Activated CD4-positive, alpha-beta T cell treated with anti-CD3 and anti-CD28 coated beads for 36 hours (primary cell): ENCODE measurements around the gene HS1BP3. TPM values are rescaled to one million over a fixed set of nuclear protein-coding genes. Genes with fewer than 3 reads are reported as not detected.
A peak's percentile ranks its signal among the peaks of the same experiment; 100 is the strongest.

Source experiments
- ATAC-seq: fragments of 200-7000 bp; cut with Tn5 transposase; one replicate; pipeline ENCODE4 v1.10.0; 2021; ENCODE audit warnings: mild to moderate bottlenecking, moderate library complexity
- CTCF ChIA-PET: fragments of 350-600 bp; sonication (Branson Sonifier 250); formaldehyde crosslinking; loops from one replicate; lab custom pipeline; 2021; ENCODE audit warnings: antibody characterized with exemption; lab: Charles Lee
- POLR2A ChIA-PET: fragments of 350-600 bp; sonication (Branson Sonifier 250); formaldehyde crosslinking; loops from one replicate; lab custom pipeline; 2021; ENCODE audit warnings: antibody characterized with exemption, inconsistent platforms; lab: Charles Lee
- DNase-seq: peaks from one replicate; pipeline ENCODE4 v3.0.0-alpha.2; 2020
- H3K27ac Mint-ChIP-seq: one replicate; pipeline ENCODE4 v1.8.0; 2021; ENCODE audit warnings: mixed read lengths
- H3K27me3 Mint-ChIP-seq: one replicate; pipeline ENCODE4 v1.8.0; 2021; ENCODE audit warnings: mixed read lengths
- H3K36me3 Mint-ChIP-seq: one replicate; pipeline ENCODE4 v1.8.0; 2021; ENCODE audit warnings: low read depth, mixed read lengths
- H3K4me1 Mint-ChIP-seq: one replicate; pipeline ENCODE4 v1.8.0; 2021; ENCODE audit warnings: mixed read lengths
- H3K4me3 Mint-ChIP-seq: one replicate; pipeline ENCODE4 v1.8.0; 2021; ENCODE audit warnings: mild to moderate bottlenecking, moderate library complexity, mixed read lengths
- H3K9me3 Mint-ChIP-seq: one replicate; pipeline ENCODE4 v1.8.0; 2021; ENCODE audit warnings: low read depth, mixed read lengths
- intact Hi-C, 2 experiments: fragments of 100-400 bp; cut with DNase I in 1 of 2; cut with micrococcal nuclease in 1 of 2; formaldehyde crosslinking; loops; one replicate each; pipeline versions ENCODE4 v1.14.2 to v1.15.1; 2022 to 2024; cut with DNase I, micrococcal nuclease
- total RNA-seq, 2 experiments: library from RNA; stranded (reverse); gene quantifications; one replicate each; pipeline ENCODE4 v1.2.3, GENCODE V29; 2021

The HS1BP3 gene
- total RNA-seq, 2 experiments from 2014 or later, result 6.2 to 7.1 TPM

GRCh38 chr2:20607446-20607845 is 43.5 kb downstream of the HS1BP3 start:
- Mint-ChIP-seq H3K9me3 (peaks cover 5% of the 10 kb centered on the region), H3K27ac (no peak overlapping the region), H3K4me3 (no peak overlapping the region), H3K27me3 (no peaks in the 10 kb centered on the region), H3K4me1 (no peaks in the 10 kb centered on the region), H3K36me3 (peaks cover 4% of the 10 kb centered on the region)
- ATAC-seq (no peak), DNase-seq (no peak)
- POLR2A ChIA-PET, result no interaction called here
- CTCF ChIA-PET, result interaction anchor here (1.1 kb wide), 1 partner anchor 26 kb away, joined by 4 read pairs; no protein-coding TSS in a partner anchor
- intact Hi-C loops, result no loop called here

- no peaks in the 10 kb centered on the region for H3K27me3 Mint-ChIP-seq
- no peak overlapping the region for H3K4me3 Mint-ChIP-seq
- H3K4me1 Mint-ChIP-seq, result no peaks in the 10 kb centered on the region
These were observed 44.7 kb downstream of the HS1BP3 start for GRCh38 chr2:20606198-20606597.

GRCh38 chr2:20604951-20605381 is 45.9 kb downstream of the HS1BP3 start:
- Mint-ChIP-seq H3K36me3 (peaks cover 4% of the 10 kb centered on the region), H3K27ac (no peak overlapping the region), H3K27me3 (no peaks in the 10 kb centered on the region), H3K4me1 (no peaks in the 10 kb centered on the region), H3K9me3 (peaks cover 5% of the 10 kb centered on the region), H3K4me3 (no peak overlapping the region)
- ChIA-PET CTCF (interaction anchor here (1.1 kb wide), 1 partner anchor 56 kb away, joined by 3 read pairs; no protein-coding TSS in a partner anchor), POLR2A (no interaction called here)
- DNase-seq, result no peak
- intact Hi-C loops, result no loop called here
- no peak for ATAC-seq

More at GRCh38 chr2:20606198-20606597, 44.7 kb downstream of the HS1BP3 start:
- H3K27ac Mint-ChIP-seq, result no peak overlapping the region
- POLR2A ChIA-PET, result no interaction called here
- H3K9me3 Mint-ChIP-seq, result peaks cover 5% of the 10 kb centered on the region
- ATAC-seq (no peak), DNase-seq (no peak)
- CTCF ChIA-PET, result interaction anchor here (1.0 to 1.1 kb wide), 2 partner anchors 20 to 55 kb away, joined by 3 read pairs; no protein-coding TSS in a partner anchor
- intact Hi-C loops, result no loop called here
- H3K36me3 Mint-ChIP-seq, result peaks cover 4% of the 10 kb centered on the region

GRCh38 chr2:20604401-20604911 is 46.4 kb downstream of the HS1BP3 start:
- no peak for ATAC-seq
- H3K4me3 Mint-ChIP-seq, result no peak overlapping the region

GRCh38 chr2:20603791-20604190 is 47.1 kb downstream of the HS1BP3 start:
- CTCF ChIA-PET, result interaction anchor here (1.5 kb wide), 1 partner anchor 39 kb away, joined by 3 read pairs; no protein-coding TSS in a partner anchor
- H3K36me3 Mint-ChIP-seq, result peaks cover 4% of the 10 kb centered on the region
- H3K4me3 Mint-ChIP-seq, result no peak overlapping the region
- no peaks in the 10 kb centered on the region for H3K27me3 Mint-ChIP-seq
- H3K27ac Mint-ChIP-seq, result no peak overlapping the region
- H3K9me3 Mint-ChIP-seq, result peaks cover 5% of the 10 kb centered on the region
- no peaks in the 10 kb centered on the region for H3K4me1 Mint-ChIP-seq
- no peak for DNase-seq
- intact Hi-C loops, result no loop called here
- POLR2A ChIA-PET, result no interaction called here
- no peak for ATAC-seq

More at GRCh38 chr2:20604401-20604911, 46.4 kb downstream of the HS1BP3 start:
- intact Hi-C loops, result no loop called here
- peaks cover 4% of the 10 kb centered on the region for H3K36me3 Mint-ChIP-seq
- no peak overlapping the region for H3K27ac Mint-ChIP-seq
- no peaks in the 10 kb centered on the region for H3K4me1 Mint-ChIP-seq
- ChIA-PET CTCF (no interaction called here), POLR2A (no interaction called here)
- H3K9me3 Mint-ChIP-seq, result peaks cover 5% of the 10 kb centered on the region
- no peak for DNase-seq
- no peaks in the 10 kb centered on the region for H3K27me3 Mint-ChIP-seq

- Mint-ChIP-seq H3K36me3 (no peaks in the 10 kb centered on the region), H3K4me1 (no peaks in the 10 kb centered on the region), H3K4me3 (no peak overlapping the region), H3K9me3 (peaks cover under 1% of the 10 kb centered on the region), H3K27ac (no peak overlapping the region), H3K27me3 (no peaks in the 10 kb centered on the region)
- ChIA-PET CTCF (interaction anchor here (1.5 kb wide), 1 partner anchor 40 kb away, joined by 3 read pairs; no protein-coding TSS in a partner anchor), POLR2A (no interaction called here)
- no peak for DNase-seq
- no peak for ATAC-seq
- intact Hi-C loops, result no loop called here
These were observed 48.1 kb downstream of the HS1BP3 start for GRCh38 chr2:20602803-20603202.

- no peak overlapping the region for H3K4me3 Mint-ChIP-seq
- H3K4me1 Mint-ChIP-seq, result peaks cover 3% of the 10 kb centered on the region
- no peaks in the 10 kb centered on the region for H3K27me3 Mint-ChIP-seq
- H3K36me3 Mint-ChIP-seq, result no peaks in the 10 kb centered on the region
- no peak overlapping the region for H3K27ac Mint-ChIP-seq
- DNase-seq, result no peak
- no peak for ATAC-seq
- no peaks in the 10 kb centered on the region for H3K9me3 Mint-ChIP-seq
- intact Hi-C loops, result no loop called here
- CTCF ChIA-PET, result no interaction called here
- POLR2A ChIA-PET, result no interaction called here
These were observed 50.1 kb downstream of the HS1BP3 start for GRCh38 chr2:20600756-20601325.

GRCh38 chr2:20599861-20600461 is 50.9 kb downstream of the HS1BP3 start:
- no peak overlapping the region for H3K4me3 Mint-ChIP-seq
- ATAC-seq (no peak), DNase-seq (no peak)
- ChIA-PET POLR2A (no interaction called here), CTCF (no interaction called here)
- no peak overlapping the region for H3K27ac Mint-ChIP-seq
- no peaks in the 10 kb centered on the region for H3K27me3 Mint-ChIP-seq
- H3K36me3 Mint-ChIP-seq, result no peaks in the 10 kb centered on the region
- intact Hi-C loops, result no loop called here
- H3K9me3 Mint-ChIP-seq, result no peaks in the 10 kb centered on the region
- peaks cover 6% of the 10 kb centered on the region for H3K4me1 Mint-ChIP-seq

GRCh38 chr2:20599001-20599600 is 51.8 kb downstream of the HS1BP3 start:
- no peak for ATAC-seq
- no peak overlapping the region for H3K27ac Mint-ChIP-seq
- no peaks in the 10 kb centered on the region for H3K36me3 Mint-ChIP-seq
- ChIA-PET POLR2A (no interaction called here), CTCF (interaction anchor here (0.7 kb wide), 1 partner anchor 14 kb away, joined by 3 read pairs; no protein-coding TSS in a partner anchor)
- no peaks in the 10 kb centered on the region for H3K27me3 Mint-ChIP-seq
- H3K4me3 Mint-ChIP-seq, result no peak overlapping the region
- DNase-seq, result peak; percentile 0
- H3K9me3 Mint-ChIP-seq, result no peaks in the 10 kb centered on the region
- intact Hi-C loops, result no loop called here
- H3K4me1 Mint-ChIP-seq, result peaks cover 6% of the 10 kb centered on the region

GRCh38 chr2:20597860-20598183 is 53.1 kb downstream of the HS1BP3 start:
- DNase-seq (no peak), ATAC-seq (no peak)
- intact Hi-C loops, result no loop called here
- no peaks in the 10 kb centered on the region for H3K27me3 Mint-ChIP-seq
- CTCF ChIA-PET, result no interaction called here
- no peaks in the 10 kb centered on the region for H3K36me3 Mint-ChIP-seq
- POLR2A ChIA-PET, result no interaction called here
- no peak overlapping the region for H3K4me3 Mint-ChIP-seq
- no peaks in the 10 kb centered on the region for H3K9me3 Mint-ChIP-seq
- H3K27ac Mint-ChIP-seq, result no peak overlapping the region
- peaks cover 6% of the 10 kb centered on the region for H3K4me1 Mint-ChIP-seq

- H3K4me3 Mint-ChIP-seq, result no peak overlapping the region
- H3K27ac Mint-ChIP-seq, result peak overlapping the region; percentile 3
- ATAC-seq, result no peak
- POLR2A ChIA-PET, result no interaction called here
- intact Hi-C loops, result no loop called here
- peaks cover 6% of the 10 kb centered on the region for H3K4me1 Mint-ChIP-seq
- DNase-seq, result no peak
- H3K36me3 Mint-ChIP-seq, result no peaks in the 10 kb centered on the region
- H3K9me3 Mint-ChIP-seq, result no peaks in the 10 kb centered on the region
- no peaks in the 10 kb centered on the region for H3K27me3 Mint-ChIP-seq
- CTCF ChIA-PET, result interaction anchor here (1.0 kb wide), 1 partner anchor 186 kb away, joined by 4 read pairs; no protein-coding TSS in a partner anchor
These were observed 53.7 kb downstream of the HS1BP3 start for GRCh38 chr2:20596973-20597859.
